T-helper 9 cell (primary cell): ENCODE data around the gene BRS3.
"Not testable (repeated sequence)": the region's sequence is repeated elsewhere in the genome, so short reads cannot be mapped to it uniquely, and the experiment has no call there.

ENCODE experiments used
- DNase-seq: peaks from one replicate; pipeline ENCODE4 v3.0.0-alpha.2; 2020
- total RNA-seq, 2 donors: gene quantifications; one replicate each; lab custom pipeline; 2026; lab: John Stamatoyannopoulos, UW

Gene BRS3
- 0 reads per million in 2 donors for total RNA-seq

GRCh38 chrX:136487647-136488046 is at the start of gene BRS3:
Gene BRS3 (plus strand): TSS chrX:136487947. CDS start chrX:136488115, 168 bp downstream.
- DNase-seq = no peak

GRCh38 chrX:136438192-136438591 is 49.6 kb upstream of the BRS3 start:
- DNase-seq = no peak

- not testable (repeated sequence) for DNase-seq
Measured at GRCh38 chrX:136445674-136446073, 42.1 kb upstream of the BRS3 start.

- no peak for DNase-seq
Measured at GRCh38 chrX:136446208-136446607, 41.5 kb upstream of the BRS3 start.

- DNase-seq = no peak
Measured at GRCh38 chrX:136447308-136447707, 40.4 kb upstream of the BRS3 start.

GRCh38 chrX:136447968-136448367 is 39.8 kb upstream of the BRS3 start:
- no peak for DNase-seq

GRCh38 chrX:136450050-136450830 is 37.5 kb upstream of the BRS3 start:
- no peak for DNase-seq

GRCh38 chrX:136452614-136453013 is 35.1 kb upstream of the BRS3 start:
- DNase-seq = no peak

GRCh38 chrX:136453114-136453513 is 34.6 kb upstream of the BRS3 start:
- DNase-seq = no peak

- DNase-seq = no peak
Measured at GRCh38 chrX:136453771-136454170, 34.0 kb upstream of the BRS3 start.

- no peak for DNase-seq
Measured at GRCh38 chrX:136456133-136456532, 31.6 kb upstream of the BRS3 start.

- DNase-seq = no peak
Measured at GRCh38 chrX:136457303-136457917, 30.3 kb upstream of the BRS3 start.

- no peak for DNase-seq
Measured at GRCh38 chrX:136464589-136464988, 23.2 kb upstream of the BRS3 start.

GRCh38 chrX:136467303-136467702 is 20.4 kb upstream of the BRS3 start:
- no peak for DNase-seq

GRCh38 chrX:136468391-136469103 is 19.2 kb upstream of the BRS3 start:
- DNase-seq = no peak

- DNase-seq = no peak
Measured at GRCh38 chrX:136473663-136474062, 14.1 kb upstream of the BRS3 start.

GRCh38 chrX:136475236-136475635 is 12.5 kb upstream of the BRS3 start:
- no peak for DNase-seq

- DNase-seq = no peak
Measured at GRCh38 chrX:136476501-136476900, 11.2 kb upstream of the BRS3 start.

- DNase-seq = no peak
Measured at GRCh38 chrX:136477026-136477425, 10.7 kb upstream of the BRS3 start.

GRCh38 chrX:136480383-136480782 is 7.4 kb upstream of the BRS3 start:
- DNase-seq = no peak

- DNase-seq = no peak
Measured at GRCh38 chrX:136488706-136489105, 959 bp downstream of the BRS3 start.

- DNase-seq = no peak
Measured at GRCh38 chrX:136491832-136492231, 4.1 kb downstream of the BRS3 start.

GRCh38 chrX:136493011-136493410 is 5.3 kb downstream of the BRS3 start:
- DNase-seq = no peak

- no peak for DNase-seq
Measured at GRCh38 chrX:136495043-136495442, 7.3 kb downstream of the BRS3 start.
